CD14-positive monocyte (primary cell): Measurements from ENCODE around the gene CCDC106. TPM values are rescaled to one million over a fixed set of nuclear protein-coding genes. Genes with fewer than 3 reads are reported as not detected.

Experiments used
- DNase-seq, 3 donors: peaks; one replicate each; pipeline ENCODE4 v3.0.0-alpha.2; 2011 to 2022
- H2AFZ ChIP-seq: 2 replicates; pipeline ENCODE4 v1.6.0; 2012; ENCODE audit warnings: mild to moderate bottlenecking, low read depth, low read length, inconsistent platforms; ENCODE audit not compliant: insufficient read depth, poor library complexity, severe bottlenecking
- H3K27ac ChIP-seq, 2 donors: 1 replicate in 1 of 2; 2 replicates in 1 of 2; pipeline ENCODE4 v1.5.1; 2012 to 2013; ENCODE audit warnings: low read length in 2 of 2, control low read depth in 1 of 2, inconsistent platforms in 1 of 2, low read depth in 1 of 2, mild to moderate bottlenecking in 1 of 2
- H3K27me3 ChIP-seq, 2 donors: one replicate each; pipeline versions ENCODE4 v1.6.0 to v1.6.1; 2011 to 2013; ENCODE audit warnings: low read length in 2 of 2; ENCODE audit not compliant: control insufficient read depth in 2 of 2, insufficient read depth in 2 of 2
- H3K36me3 ChIP-seq, 2 donors: replicated peaks in 1 of 2; 1 replicate in 1 of 2; 2 replicates in 1 of 2; pipeline versions ENCODE4 v1.5.1 to v1.6.1; 2012 to 2013; ENCODE audit warnings: low read length in 2 of 2, control low read depth in 1 of 2, inconsistent platforms in 1 of 2, mild to moderate bottlenecking in 1 of 2; ENCODE audit not compliant: insufficient read depth in 2 of 2, control insufficient read depth in 1 of 2
- H3K4me1 ChIP-seq, 2 donors: 1 replicate in 1 of 2; 2 replicates in 1 of 2; pipeline versions ENCODE4 v1.5.1 to v1.6.1; 2012 to 2013; ENCODE audit warnings: low read length in 2 of 2, control low read depth in 1 of 2, inconsistent platforms in 1 of 2, mild to moderate bottlenecking in 1 of 2, moderate library complexity in 1 of 2; ENCODE audit not compliant: insufficient read depth in 2 of 2, control insufficient read depth in 1 of 2
- H3K4me2 ChIP-seq: replicated peaks from 2 replicates; pipeline ENCODE3; 2012; ENCODE audit warnings: low read length, moderate library complexity, mild to moderate bottlenecking; ENCODE audit not compliant: poor library complexity, severe bottlenecking; ENCODE audit errors: extremely low read depth
- H3K4me3 ChIP-seq, 3 experiments: fragments of 200-600 bp in 1 of 3; sonication (generic) in 1 of 3; replicated peaks in 1 of 3; 1 replicate in 2 of 3; 2 replicates in 1 of 3; pipeline ENCODE4 v1.5.1; 2011 to 2013; ENCODE audit warnings: low read length in 3 of 3, mild to moderate bottlenecking in 3 of 3, control low read depth in 2 of 3, low read depth in 2 of 3, inconsistent platforms in 1 of 3, moderate library complexity in 1 of 3
- H3K79me2 ChIP-seq: 2 replicates; pipeline ENCODE4 v1.6.0; 2012; ENCODE audit warnings: mild to moderate bottlenecking, control low read depth, inconsistent platforms, low read length, moderate library complexity; ENCODE audit not compliant: insufficient read depth
- H3K9ac ChIP-seq: 2 replicates; pipeline ENCODE4 v1.6.0; 2017; ENCODE audit warnings: low read length, mild to moderate bottlenecking; ENCODE audit not compliant: insufficient read depth, poor library complexity, severe bottlenecking
- H3K9me3 ChIP-seq, 2 donors: replicated peaks in 1 of 2; 1 replicate in 1 of 2; 2 replicates in 1 of 2; pipeline versions ENCODE4 v1.5.1 to v1.6.1; 2012 to 2013; ENCODE audit warnings: low read length in 2 of 2, control low read depth in 1 of 2; ENCODE audit not compliant: control insufficient read depth in 1 of 2, insufficient read depth in 1 of 2
- H4K20me1 ChIP-seq: 2 replicates; pipeline ENCODE4 v1.6.0; 2012; ENCODE audit warnings: mild to moderate bottlenecking, low read length, control low read depth, moderate library complexity; ENCODE audit not compliant: insufficient read depth
- H3K27ac Mint-ChIP-seq, 7 donors: one replicate each; pipeline ENCODE4 v1.8.0; 2020; ENCODE audit warnings: mild to moderate bottlenecking in 7 of 7, mixed read lengths in 7 of 7, moderate library complexity in 6 of 7, inconsistent platforms in 2 of 7
- H3K27me3 Mint-ChIP-seq, 3 donors: one replicate each; pipeline ENCODE4 v1.8.0; 2021 to 2022; ENCODE audit warnings: low read depth in 3 of 3, mild to moderate bottlenecking in 3 of 3, mixed read lengths in 3 of 3, moderate library complexity in 3 of 3, inconsistent platforms in 1 of 3
- H3K36me3 Mint-ChIP-seq, 2 donors: one replicate each; pipeline ENCODE4 v1.8.0; 2020; ENCODE audit warnings: mixed read lengths in 2 of 2, inconsistent platforms in 1 of 2, mild to moderate bottlenecking in 1 of 2
- H3K4me1 Mint-ChIP-seq: one replicate; pipeline ENCODE4 v1.8.0; 2020; ENCODE audit warnings: mild to moderate bottlenecking, mixed read lengths
- H3K4me3 Mint-ChIP-seq, 2 donors: one replicate each; pipeline ENCODE4 v1.8.0; 2020; ENCODE audit warnings: mild to moderate bottlenecking in 2 of 2, mixed read lengths in 2 of 2, moderate library complexity in 1 of 2
- H3K9me3 Mint-ChIP-seq, 7 donors: one replicate each; pipeline ENCODE4 v1.8.0; 2020 to 2022; ENCODE audit warnings: mixed read lengths in 7 of 7, mild to moderate bottlenecking in 6 of 7, moderate library complexity in 6 of 7, inconsistent platforms in 2 of 7
- CTCF ChIP-seq: fragments of 200-600 bp; IDR thresholded peaks from one replicate; pipeline ENCODE4 v1.8.0; 2022; ENCODE audit warnings: antibody characterized with exemption, mild to moderate bottlenecking
- WGBS: methylation state at CpG from one replicate; pipeline ENCODE4 v1.1.5; 2013; ENCODE audit warnings: missing lambda C conversion rate; ENCODE audit not compliant: insufficient coverage; 5-methylcytosine and 5-hydroxymethylcytosine counted together
- intact Hi-C, 2 donors: fragments of 100-400 bp; cut with micrococcal nuclease; formaldehyde crosslinking; loops; one replicate each; pipeline versions ENCODE4 v1.15.0 to v1.15.1; 2023
- polyA plus RNA-seq, 3 donors: library from polyadenylated mRNA; depleted of rRNA in 1 of 3; unstranded in 2 of 3; stranded (reverse) in 1 of 3; fragments of 300-500 nt in 2 of 3; fragments of >200 nt in 1 of 3; fragmentation: Illumina TruSeq in 2 of 3; gene quantifications; 1 replicate in 2 of 3; 2 replicates in 1 of 3; pipeline ENCODE4 v1.2.3, GENCODE V29; 2012 to 2021

Gene CCDC106
- polyA plus RNA-seq, 3 donors, result 0.74 to 2.4 (median 1.2) TPM

GRCh38 chr19:55637534-55637933 lies 10.5 kb upstream of the CCDC106 start:
- no peak overlapping the region for H3K4me2 ChIP-seq

GRCh38 chr19:55638864-55639359 lies 9.1 kb upstream of the CCDC106 start:
- peaks cover 60 to 75% of the 10 kb centered on the region in 2 donors for H3K4me1 ChIP-seq
- H3K9me3 ChIP-seq, result peaks cover 0 to 3% of the 10 kb centered on the region in 2 donors
- no peak overlapping the region for H3K4me3 Mint-ChIP-seq
- H3K27ac Mint-ChIP-seq, result peak overlapping the region in 3 of 7 donors; percentile 1 to 56 (median 33)
- H3K27me3 Mint-ChIP-seq, result peaks cover 4 to 20% (median 20%) of the 10 kb centered on the region in 3 donors
- H3K4me1 Mint-ChIP-seq, result peaks cover 75% of the 10 kb centered on the region
- H3K4me3 ChIP-seq, result no peak overlapping the region
- peaks cover 0 to 5% of the 10 kb centered on the region in 2 donors for H3K27me3 ChIP-seq
- peaks cover 12 to 17% of the 10 kb centered on the region in 2 donors for H3K36me3 Mint-ChIP-seq
- WGBS, result 68% methylated on average over 3 of the region's 6 CpGs
- no peak overlapping the region for H2AFZ ChIP-seq
- peaks cover 6% of the 10 kb centered on the region for H4K20me1 ChIP-seq
- peaks cover 0 to 7% (median 3%) of the 10 kb centered on the region in 7 donors for H3K9me3 Mint-ChIP-seq
- no peak overlapping the region for H3K27ac ChIP-seq
- H3K9ac ChIP-seq, result no peak overlapping the region
- H3K36me3 ChIP-seq, result no peaks in the 10 kb centered on the region
- peak; percentile 44 to 60 (median 50) for DNase-seq
- TF ChIP-seq CTCF, result peak; percentile 27
- H3K79me2 ChIP-seq, result peaks cover 49% of the 10 kb centered on the region
- intact Hi-C loops, result loop anchor here in 1 of 2 donors (10.0 kb wide), 1 partner anchor 176 kb away; no protein-coding TSS in a partner anchor
- no peak overlapping the region for H3K4me2 ChIP-seq

More at GRCh38 chr19:55637534-55637933, 10.5 kb upstream of the CCDC106 start:
- Histone ChIP-seq H2AFZ (no peak overlapping the region), H3K4me1 (peaks cover 54 to 72% of the 10 kb centered on the region in 2 donors), H3K36me3 (no peaks in the 10 kb centered on the region), H3K9ac (no peak overlapping the region), H3K4me3 (no peak overlapping the region), H3K27ac (no peak overlapping the region), H3K27me3 (peaks cover 0 to 5% of the 10 kb centered on the region in 2 donors), H3K9me3 (peaks cover 0 to 3% of the 10 kb centered on the region in 2 donors), H4K20me1 (peaks cover 6% of the 10 kb centered on the region), H3K79me2 (peaks cover 38% of the 10 kb centered on the region)
- Mint-ChIP-seq H3K27ac (peak overlapping the region in 2 of 7 donors; percentile 46 to 50), H3K4me3 (no peak overlapping the region), H3K27me3 (peaks cover 4 to 17% (median 12%) of the 10 kb centered on the region in 3 donors), H3K4me1 (peaks cover 73% of the 10 kb centered on the region), H3K36me3 (peaks cover 12 to 15% of the 10 kb centered on the region in 2 donors), H3K9me3 (peaks cover 0 to 7% (median 1%) of the 10 kb centered on the region in 7 donors)
- 83% methylated on average over 11 of the region's 11 CpGs for WGBS
- intact Hi-C loops, result loop anchor here in 1 of 2 donors (10.0 kb wide), 1 partner anchor 177 kb away; no protein-coding TSS in a partner anchor
- no peak for TF ChIP-seq CTCF
- no peak for DNase-seq
